NCI-H460 (cell line): ENCODE results near the gene EPB41L3. TPM values are rescaled to one million over a fixed set of nuclear protein-coding genes. Genes with fewer than 3 reads are reported as not detected.

Source experiments
- DNase-seq: peaks from one replicate; pipeline ENCODE4 v3.0.0-alpha.2; 2016; ENCODE audit warnings: low read depth; ENCODE audit errors: extremely low read depth
- total RNA-seq: library from RNA; depleted of rRNA; stranded (reverse); fragments of >200 nt; shearing (Covaris generic); gene quantifications from 2 replicates; pipeline ENCODE4 v1.2.3, GENCODE V29; 2014

Gene EPB41L3
- total RNA-seq, 1 experiment from 2014 or later, result 554 TPM

DNA sequence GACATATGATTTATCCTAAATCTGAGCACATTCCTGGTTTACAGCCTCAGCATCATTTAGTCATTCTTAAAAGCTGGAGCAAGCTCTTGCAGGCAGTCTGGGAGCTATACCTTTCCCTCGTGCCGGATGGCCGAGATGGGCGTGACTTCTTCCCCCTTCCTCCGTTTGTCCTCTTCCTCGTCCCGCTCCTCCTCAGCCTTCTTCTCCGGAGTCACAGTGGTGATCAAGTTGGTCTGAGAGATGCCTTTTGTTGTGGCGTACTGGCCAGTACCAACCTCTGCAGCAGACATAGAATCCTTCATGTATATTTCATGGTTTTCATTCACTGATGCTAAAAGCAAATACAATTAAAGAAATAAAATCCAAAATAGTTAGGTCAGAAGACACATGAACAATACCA, 124.2 kb downstream of the EPB41L3 start:
- no peak for DNase-seq

- no peak for DNase-seq
These were observed 124.8 kb downstream of the EPB41L3 start for GRCh38 chr18:5419030-5419429.

DNA sequence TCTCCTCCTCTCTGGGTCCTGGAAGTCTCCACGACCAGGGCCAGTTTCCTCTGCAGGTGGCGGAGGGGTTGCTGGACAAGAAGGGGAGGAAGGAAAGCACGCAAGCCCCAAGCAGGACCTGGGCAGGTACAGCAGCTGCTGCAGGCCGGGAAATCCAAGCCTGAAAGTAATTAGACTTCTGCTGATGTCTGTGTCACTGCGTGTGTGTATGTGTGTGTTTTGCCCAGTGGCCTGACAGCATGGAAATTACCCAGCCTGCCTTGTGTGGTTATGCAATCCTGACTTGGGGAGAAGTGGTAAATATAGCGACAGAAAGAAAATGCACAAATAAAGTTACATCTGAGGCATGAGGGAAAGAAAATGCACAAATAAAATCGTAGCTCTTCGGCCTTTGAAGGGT, 126.5 kb downstream of the EPB41L3 start:
- DNase-seq, result no peak

GRCh38 chr18:5416112-5416511, 127.7 kb downstream of the EPB41L3 start:
- DNase-seq, result no peak

- no peak for DNase-seq
These were observed 128.1 kb downstream of the EPB41L3 start for GRCh38 chr18:5415665-5416064.

- DNase-seq, result no peak
These were observed 128.8 kb downstream of the EPB41L3 start for GRCh38 chr18:5415031-5415430.

GRCh38 chr18:5414546-5414945, 129.3 kb downstream of the EPB41L3 start:
- DNase-seq, result no peak

GRCh38 chr18:5413447-5413846, 130.3 kb downstream of the EPB41L3 start:
- no peak for DNase-seq

DNA sequence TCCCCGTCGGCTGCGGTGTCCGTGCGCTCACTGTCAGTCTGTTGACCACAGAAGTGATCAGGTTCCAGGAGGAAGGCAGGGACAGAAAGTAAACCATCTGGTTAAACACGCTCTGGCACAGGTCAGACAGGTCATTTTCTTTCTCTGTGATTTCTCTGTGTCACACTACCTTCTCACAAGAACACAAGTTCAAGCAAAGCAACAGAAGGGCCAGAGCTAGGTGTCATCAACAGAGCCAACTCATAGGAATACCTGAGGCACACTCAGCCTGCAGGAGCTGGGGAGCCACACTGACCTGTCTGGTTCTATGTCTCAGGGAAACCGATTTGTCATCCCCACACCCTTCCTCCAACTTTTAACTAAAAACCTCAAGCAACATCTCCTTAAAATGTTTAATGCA, 133.2 kb downstream of the EPB41L3 start:
- no peak for DNase-seq

GRCh38 chr18:5398269-5398668, 145.5 kb downstream of the EPB41L3 start:
- no peak for DNase-seq

DNA sequence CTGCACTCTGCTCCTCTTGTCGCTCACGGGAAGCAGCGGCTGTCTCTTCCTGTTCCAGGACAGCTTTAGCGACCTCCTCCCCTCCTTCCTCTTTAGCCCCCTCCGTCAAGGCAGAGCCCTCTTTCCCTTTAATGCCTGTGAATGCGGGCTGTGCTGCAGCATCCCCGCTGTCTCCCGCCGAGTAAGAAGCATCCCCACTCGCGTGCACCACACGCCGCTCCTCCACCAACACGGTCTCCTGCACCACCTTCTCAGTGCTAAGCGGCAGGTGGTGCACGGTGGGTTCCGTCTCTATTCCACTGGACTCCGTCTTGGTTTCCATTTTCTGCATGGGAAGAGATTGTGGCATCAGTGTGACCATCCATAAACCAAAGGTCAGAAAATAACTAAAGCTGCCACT, 146.7 kb downstream of the EPB41L3 start:
- no peak for DNase-seq

GRCh38 chr18:5395860-5396448, 147.8 kb downstream of the EPB41L3 start:
- no peak for DNase-seq

GRCh38 chr18:5393779-5394178, 150.0 kb downstream of the EPB41L3 start:
- DNase-seq, result no peak

- no peak for DNase-seq
These were observed 152.4 kb downstream of the EPB41L3 start for GRCh38 chr18:5391409-5391808.

DNA sequence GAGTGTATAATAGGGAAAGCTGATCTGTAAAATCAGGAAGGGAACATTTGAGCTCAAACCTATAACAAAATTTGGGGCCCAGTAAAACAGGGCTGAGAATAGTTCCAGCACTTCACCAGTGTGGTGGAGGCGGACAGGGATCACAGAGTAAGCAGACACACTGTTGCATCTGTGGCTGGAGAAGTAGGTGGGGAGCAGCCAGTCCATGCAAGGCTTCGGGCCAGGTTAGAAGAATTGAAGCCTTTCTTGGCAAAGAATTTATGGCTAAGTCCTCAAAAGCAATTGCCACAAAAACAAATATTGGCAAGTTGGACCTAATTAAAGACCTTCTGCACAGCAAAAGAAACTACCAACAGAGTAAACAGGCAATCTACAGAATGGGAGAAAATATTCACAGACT, 154.4 kb downstream of the EPB41L3 start:
- no peak for DNase-seq

DNA sequence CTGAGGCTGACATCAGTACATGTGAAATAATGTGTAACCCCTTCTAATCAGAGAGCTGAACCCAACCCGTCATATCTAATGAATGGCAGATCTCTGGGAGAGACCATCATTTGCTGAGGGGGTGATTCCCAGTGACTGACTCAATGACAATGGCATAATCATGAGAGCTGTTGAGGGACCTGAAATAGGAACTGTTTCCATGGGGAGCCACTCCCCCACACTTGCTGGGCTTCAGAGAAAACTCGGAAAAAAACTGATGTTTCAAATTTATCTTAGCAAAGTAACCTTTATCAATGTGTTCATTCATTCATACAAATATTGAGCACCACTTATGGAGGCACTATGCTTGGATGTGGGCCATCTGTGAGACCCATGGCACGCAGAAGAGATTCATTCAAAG, 154.9 kb downstream of the EPB41L3 start:
- DNase-seq, result no peak

DNA sequence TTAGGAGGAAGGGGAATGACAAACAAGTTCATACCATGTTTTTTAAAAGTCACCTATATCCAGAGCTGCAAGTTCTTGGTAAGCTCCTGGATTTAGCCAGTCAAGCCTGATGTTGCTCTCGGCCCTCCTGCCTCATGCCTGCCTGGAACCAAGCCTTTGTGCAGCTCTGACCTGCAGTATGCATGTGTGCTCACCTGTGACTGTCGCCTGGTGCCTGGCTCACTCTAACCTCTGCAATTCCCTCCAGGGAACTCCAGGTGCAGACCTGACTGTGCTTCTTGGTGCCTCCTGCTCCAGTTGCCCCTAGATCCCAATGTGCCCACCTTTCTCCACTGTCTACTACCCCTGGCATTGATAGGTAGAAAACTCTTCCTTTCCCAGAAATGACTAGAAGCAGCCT, 163.2 kb downstream of the EPB41L3 start:
- DNase-seq, result no peak

GRCh38 chr18:5376986-5377385, 166.8 kb downstream of the EPB41L3 start:
- DNase-seq, result no peak

DNA sequence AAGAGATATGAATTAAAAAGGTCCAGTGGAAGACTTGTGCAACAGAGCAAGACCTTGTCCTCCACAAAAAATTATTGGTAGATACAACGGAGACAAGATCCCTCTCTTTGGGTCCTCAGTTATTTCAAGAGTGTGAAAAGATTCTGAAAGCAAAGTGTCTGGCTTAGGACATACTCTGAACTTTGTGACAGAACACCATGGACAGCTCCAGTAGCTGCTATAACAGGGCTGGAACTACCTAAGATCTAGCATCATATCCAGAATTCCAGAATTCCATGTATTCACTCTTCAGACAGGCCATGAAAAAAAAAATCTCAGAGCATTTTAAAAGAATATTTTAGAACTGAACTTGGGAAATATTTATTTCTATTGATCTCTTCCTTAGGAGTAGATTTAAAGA, 173.5 kb downstream of the EPB41L3 start:
- no peak for DNase-seq

DNA sequence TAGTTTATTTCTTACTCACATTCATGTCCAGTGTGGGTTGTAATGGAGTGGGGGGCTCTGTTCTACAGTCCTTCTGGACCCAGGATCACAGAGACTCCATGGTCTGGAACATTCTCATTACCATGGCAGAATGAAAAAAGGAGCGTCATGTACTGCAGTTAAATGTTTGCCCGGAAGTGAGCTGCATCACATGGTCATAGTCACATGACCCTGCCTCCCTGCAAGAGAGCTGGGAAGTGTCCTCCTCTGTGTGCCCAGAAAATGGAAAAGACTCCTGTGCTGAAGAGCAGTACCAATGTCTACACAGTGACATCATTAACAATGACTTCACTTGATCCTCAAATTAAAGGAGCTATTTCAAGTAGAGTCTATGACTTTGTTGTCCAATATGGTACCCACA, 174.3 kb downstream of the EPB41L3 start:
- DNase-seq, result no peak

DNA sequence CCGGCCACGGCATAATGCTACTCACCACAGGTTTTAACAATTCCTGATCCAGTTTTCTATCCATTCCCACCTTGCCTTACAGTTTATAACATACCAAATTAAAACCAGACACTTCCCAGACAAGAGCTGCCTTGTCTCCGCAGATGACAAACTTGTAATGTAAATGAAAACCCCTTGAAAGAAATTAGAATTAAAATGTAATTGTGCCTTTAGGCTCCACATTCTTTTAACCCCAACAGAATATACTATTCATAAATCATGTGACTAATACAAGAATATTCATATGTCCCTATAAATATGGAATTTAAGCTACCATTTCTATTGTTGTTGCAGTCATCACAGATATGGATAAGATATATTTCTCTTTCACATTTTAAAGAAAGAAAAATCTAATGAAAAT, 178.4 kb downstream of the EPB41L3 start:
- DNase-seq, result no peak

- DNase-seq, result no peak
These were observed 193.2 kb downstream of the EPB41L3 start for GRCh38 chr18:5350636-5351035.
